HG02943 (cell line): ENCODE results near the gene ARHGAP10.
A peak's percentile ranks its signal among the peaks of the same experiment; 100 is the strongest.

Source experiments
- ATAC-seq: cut with Tn5 transposase; IDR thresholded peaks from one replicate; pipeline ENCODE4 v1.9.1; 2021; ENCODE audit warnings: mild to moderate bottlenecking, low read depth, moderate library complexity; ENCODE audit not compliant: unreplicated experiment

The ARHGAP10 gene

GRCh38 chr4:147844781-147845180 lies 112.9 kb downstream of the ARHGAP10 start:
- no peak for ATAC-seq

- ATAC-seq: peak; percentile 68
These were observed 114.6 kb downstream of the ARHGAP10 start for GRCh38 chr4:147846318-147847155.

GRCh38 chr4:147847751-147848590 lies 116.1 kb downstream of the ARHGAP10 start:
- ATAC-seq: no peak

- no peak for ATAC-seq
These were observed 116.7 kb downstream of the ARHGAP10 start for GRCh38 chr4:147848634-147849033.

GRCh38 chr4:147851135-147851534 lies 119.2 kb downstream of the ARHGAP10 start:
- ATAC-seq: no peak

- no peak for ATAC-seq
These were observed 121.8 kb downstream of the ARHGAP10 start for GRCh38 chr4:147853706-147854105.

- ATAC-seq: no peak
These were observed 122.3 kb downstream of the ARHGAP10 start for GRCh38 chr4:147854154-147854553.

- ATAC-seq: no peak
These were observed 123.7 kb downstream of the ARHGAP10 start for GRCh38 chr4:147855571-147856009.

GRCh38 chr4:147860960-147861359 lies 129.1 kb downstream of the ARHGAP10 start:
- ATAC-seq: no peak

- ATAC-seq: no peak
These were observed 130.3 kb downstream of the ARHGAP10 start for GRCh38 chr4:147862043-147862692.

- ATAC-seq: peak; percentile 39
These were observed 131.3 kb downstream of the ARHGAP10 start for GRCh38 chr4:147863111-147863747.

- ATAC-seq: no peak
These were observed 132.1 kb downstream of the ARHGAP10 start for GRCh38 chr4:147863808-147864472.

GRCh38 chr4:147864607-147865006 lies 132.7 kb downstream of the ARHGAP10 start:
- no peak for ATAC-seq

GRCh38 chr4:147865926-147866325 lies 134.0 kb downstream of the ARHGAP10 start:
- ATAC-seq: no peak

- peak; percentile 79 for ATAC-seq
These were observed 134.8 kb downstream of the ARHGAP10 start for GRCh38 chr4:147866532-147867271.

GRCh38 chr4:147874109-147874508 lies 142.2 kb downstream of the ARHGAP10 start:
- no peak for ATAC-seq

GRCh38 chr4:147877308-147877771 lies 145.5 kb downstream of the ARHGAP10 start:
- ATAC-seq: no peak

GRCh38 chr4:147879676-147880075 lies 147.8 kb downstream of the ARHGAP10 start:
- ATAC-seq: no peak

GRCh38 chr4:147880511-147880910 lies 148.6 kb downstream of the ARHGAP10 start:
- no peak for ATAC-seq
